Mesenchymal stem cell (in vitro differentiated cells and primary cell): ENCODE results near the gene BICRAL.

Experiments used
- DNase-seq: peaks from one replicate; pipeline ENCODE4 v3.0.0-alpha.2; 2013
- H2AFZ ChIP-seq: one replicate; pipeline ENCODE4 v1.6.1; 2013; ENCODE audit warnings: low read depth, mild to moderate bottlenecking, control low read depth, inconsistent platforms, low read length, moderate library complexity
- H2AK5ac ChIP-seq: 2 replicates; pipeline ENCODE4 v1.6.1; 2013; ENCODE audit warnings: low read length, moderate library complexity, mild to moderate bottlenecking, inconsistent platforms; ENCODE audit not compliant: severe bottlenecking
- H2BK120ac ChIP-seq: one replicate; pipeline ENCODE4 v1.6.1; 2013; ENCODE audit warnings: low read depth, mild to moderate bottlenecking, inconsistent platforms, low read length, moderate library complexity
- H2BK12ac ChIP-seq, 2 experiments: one replicate each; pipeline ENCODE4 v1.6.1; 2013; ENCODE audit warnings: inconsistent platforms in 2 of 2, low read length in 2 of 2, mild to moderate bottlenecking in 2 of 2, moderate library complexity in 2 of 2, control low read depth in 1 of 2
- H2BK15ac ChIP-seq: one replicate; pipeline ENCODE4 v1.6.1; 2013; ENCODE audit warnings: mild to moderate bottlenecking, low read depth, inconsistent platforms; ENCODE audit not compliant: poor library complexity, severe bottlenecking
- H2BK5ac ChIP-seq: 2 replicates; pipeline ENCODE4 v1.6.1; 2013; ENCODE audit warnings: low read depth, mild to moderate bottlenecking, low read length, control low read depth, inconsistent platforms; ENCODE audit not compliant: poor library complexity, severe bottlenecking
- H3K14ac ChIP-seq, 2 experiments: one replicate each; pipeline ENCODE4 v1.6.1; 2013; ENCODE audit warnings: inconsistent platforms in 2 of 2, low read length in 2 of 2, control low read depth in 1 of 2, mild to moderate bottlenecking in 1 of 2, moderate library complexity in 1 of 2
- H3K18ac ChIP-seq, 2 experiments: one replicate each; pipeline ENCODE4 v1.6.1; 2013; ENCODE audit warnings: inconsistent platforms in 2 of 2, low read length in 2 of 2, control low read depth in 1 of 2, low read depth in 1 of 2, mild to moderate bottlenecking in 1 of 2
- H3K23ac ChIP-seq, 2 experiments: one replicate each; pipeline ENCODE4 v1.6.1; 2013; ENCODE audit warnings: inconsistent platforms in 2 of 2, low read length in 2 of 2, mild to moderate bottlenecking in 2 of 2, moderate library complexity in 2 of 2, control low read depth in 1 of 2
- H3K27ac ChIP-seq: 2 replicates; pipeline ENCODE4 v1.5.1; 2013; ENCODE audit warnings: mild to moderate bottlenecking, moderate library complexity, low read length, control low read depth, inconsistent platforms; ENCODE audit not compliant: poor library complexity, severe bottlenecking
- H3K27me3 ChIP-seq, 2 experiments: 2 replicates each; pipeline versions ENCODE4 v1.6.1 to v1.7.0; 2013; ENCODE audit warnings: low read length in 2 of 2, mild to moderate bottlenecking in 2 of 2, moderate library complexity in 2 of 2, control low read depth in 1 of 2, inconsistent platforms in 1 of 2; ENCODE audit not compliant: control insufficient read depth in 1 of 2, insufficient read depth in 1 of 2
- H3K36me3 ChIP-seq, 2 experiments: 2 replicates each; pipeline versions ENCODE4 v1.6.1 to v1.7.0; 2013; ENCODE audit warnings: low read length in 2 of 2, control low read depth in 1 of 2, inconsistent platforms in 1 of 2, low read depth in 1 of 2, mild to moderate bottlenecking in 1 of 2; ENCODE audit not compliant: insufficient read depth in 2 of 2, control insufficient read depth in 1 of 2
- H3K4ac ChIP-seq, 2 experiments: one replicate each; pipeline ENCODE4 v1.6.1; 2013; ENCODE audit warnings: inconsistent platforms in 2 of 2, low read length in 2 of 2, mild to moderate bottlenecking in 2 of 2, moderate library complexity in 2 of 2, control low read depth in 1 of 2, low read depth in 1 of 2
- H3K4me1 ChIP-seq: 2 replicates; pipeline ENCODE4 v1.6.1; 2013; ENCODE audit warnings: low read depth, low read length, control low read depth; ENCODE audit not compliant: control insufficient read depth, insufficient read depth
- H3K4me2 ChIP-seq: 2 replicates; pipeline ENCODE4 v1.6.1; 2013; ENCODE audit warnings: low read length, mild to moderate bottlenecking, inconsistent platforms; ENCODE audit not compliant: poor library complexity, severe bottlenecking
- H3K4me3 ChIP-seq, 2 experiments: 2 replicates each; pipeline versions ENCODE4 v1.5.1 to v1.7.0; 2013; ENCODE audit warnings: low read length in 2 of 2, mild to moderate bottlenecking in 2 of 2, control low read depth in 1 of 2, low read depth in 1 of 2; ENCODE audit not compliant: insufficient read depth in 1 of 2
- H3K79me1 ChIP-seq: replicated peaks from 2 replicates; pipeline ENCODE4 v1.6.1; 2013; ENCODE audit warnings: mild to moderate bottlenecking, control low read depth, low read length, inconsistent platforms; ENCODE audit not compliant: poor library complexity, severe bottlenecking
- H3K9ac ChIP-seq: 2 replicates; pipeline ENCODE4 v1.7.0; 2013; ENCODE audit warnings: mild to moderate bottlenecking, low read length, moderate library complexity
- H3K9me3 ChIP-seq: 2 replicates; pipeline ENCODE4 v1.7.0; 2013; ENCODE audit warnings: mild to moderate bottlenecking, low read length; ENCODE audit not compliant: control insufficient read depth
- H4K8ac ChIP-seq: one replicate; pipeline ENCODE4 v1.6.1; 2013; ENCODE audit warnings: inconsistent platforms, mild to moderate bottlenecking, low read length, moderate library complexity
- H4K91ac ChIP-seq: one replicate; pipeline ENCODE4 v1.6.1; 2013; ENCODE audit warnings: mild to moderate bottlenecking, low read length, inconsistent platforms
- WGBS: methylation state at CpG from one replicate; pipeline ENCODE4 v1.1.7; 2013; ENCODE audit warnings: mixed read lengths; 5-methylcytosine and 5-hydroxymethylcytosine counted together

The BICRAL gene

GRCh38 chr6:42766163-42766670 is 15.6 kb upstream of the BICRAL start:
- H2BK15ac ChIP-seq, result no peak overlapping the region
- peak overlapping the region; percentile 50 for H3K27ac ChIP-seq
- no peak overlapping the region for H3K23ac ChIP-seq
- no peak overlapping the region for H2AFZ ChIP-seq
- no peak overlapping the region for H2BK5ac ChIP-seq
- no peak overlapping the region for H4K8ac ChIP-seq
- H3K27me3 ChIP-seq, result no peaks in the 10 kb centered on the region
- H3K18ac ChIP-seq, result no peak overlapping the region
- WGBS, result 77% methylated on average over 3 of the region's 5 CpGs
- no peak overlapping the region for H2AK5ac ChIP-seq
- H3K14ac ChIP-seq, result no peak overlapping the region
- H3K9ac ChIP-seq, result no peak overlapping the region
- H3K9me3 ChIP-seq, result no peaks in the 10 kb centered on the region
- no peak overlapping the region for H3K4me2 ChIP-seq
- H3K4me3 ChIP-seq, result no peak overlapping the region
- H2BK12ac ChIP-seq, result no peak overlapping the region
- no peak overlapping the region for H3K4ac ChIP-seq
- H3K4me1 ChIP-seq, result peaks cover 15% of the 10 kb centered on the region
- H4K91ac ChIP-seq, result no peak overlapping the region
- no peaks in the 10 kb centered on the region for H3K36me3 ChIP-seq
- H3K79me1 ChIP-seq, result peaks cover 5% of the 10 kb centered on the region
- no peak overlapping the region for H2BK120ac ChIP-seq
- peak; percentile 29 for DNase-seq

DNA sequence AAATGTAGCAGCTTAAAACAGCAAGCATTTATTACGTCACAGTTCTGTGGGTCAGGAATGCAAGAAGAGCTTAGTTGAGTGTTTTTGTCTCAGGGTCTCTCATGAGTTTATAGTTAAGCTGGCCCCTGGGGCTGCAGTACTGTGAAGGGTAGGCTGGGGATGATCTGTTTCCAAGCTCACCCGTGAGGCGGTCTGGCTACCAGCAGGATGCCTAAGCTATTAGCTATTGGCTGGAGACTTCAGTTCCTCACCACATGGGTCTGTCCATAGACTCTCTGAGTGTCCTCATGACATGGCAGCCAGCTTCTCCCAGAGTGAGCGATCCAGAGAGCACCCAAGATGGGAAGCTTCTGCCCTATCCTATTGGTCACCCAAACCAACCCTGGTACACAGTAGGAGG is 12.8 kb upstream of the BICRAL start:
- peak overlapping the region; percentile 30 for H3K27ac ChIP-seq
- H2AK5ac ChIP-seq, result peak overlapping the region; percentile 36
- H3K4me2 ChIP-seq, result no peak overlapping the region
- WGBS, result 87% methylated on average over 3 of the region's 4 CpGs
- H2BK5ac ChIP-seq, result no peak overlapping the region
- no peak for DNase-seq
- H3K4ac ChIP-seq, result no peak overlapping the region
- no peaks in the 10 kb centered on the region for H3K27me3 ChIP-seq
- H4K91ac ChIP-seq, result no peak overlapping the region
- H2AFZ ChIP-seq, result no peak overlapping the region
- H3K79me1 ChIP-seq, result peaks cover 3% of the 10 kb centered on the region
- H3K9ac ChIP-seq, result no peak overlapping the region
- H2BK12ac ChIP-seq, result no peak overlapping the region
- no peak overlapping the region for H2BK15ac ChIP-seq
- no peaks in the 10 kb centered on the region for H3K9me3 ChIP-seq
- no peak overlapping the region for H3K4me3 ChIP-seq
- no peak overlapping the region for H3K14ac ChIP-seq
- H3K23ac ChIP-seq, result peak overlapping the region in 1 of 2 experiments; percentile 62
- no peak overlapping the region for H3K18ac ChIP-seq
- H3K4me1 ChIP-seq, result peaks cover 16% of the 10 kb centered on the region
- no peak overlapping the region for H4K8ac ChIP-seq
- no peaks in the 10 kb centered on the region for H3K36me3 ChIP-seq
- H2BK120ac ChIP-seq, result no peak overlapping the region

DNA sequence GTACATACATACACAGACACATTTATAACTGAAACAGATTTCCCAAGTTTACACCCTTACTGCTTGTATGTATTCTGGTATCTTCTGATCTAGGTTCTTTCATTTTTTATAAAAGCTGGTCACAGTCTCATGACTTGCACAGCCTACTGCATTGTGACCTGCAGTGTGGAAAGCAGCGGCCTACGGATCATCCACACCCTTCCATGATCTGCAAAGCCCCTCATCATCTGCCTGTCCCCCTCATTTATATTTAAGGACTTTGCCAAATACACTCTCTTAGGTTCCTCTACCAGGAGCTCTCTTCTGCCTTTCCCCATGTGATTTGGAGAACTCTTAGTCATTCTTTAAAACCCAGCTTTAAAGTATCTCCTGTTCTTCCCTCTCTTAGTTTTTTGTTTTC is 12.0 kb upstream of the BICRAL start:
- H2BK15ac ChIP-seq, result no peak overlapping the region
- no peaks in the 10 kb centered on the region for H3K9me3 ChIP-seq
- no peak overlapping the region for H2AFZ ChIP-seq
- no peak overlapping the region for H3K23ac ChIP-seq
- no peak overlapping the region for H2BK12ac ChIP-seq
- H3K79me1 ChIP-seq, result peaks cover 3% of the 10 kb centered on the region
- no peak overlapping the region for H2AK5ac ChIP-seq
- no peak overlapping the region for H4K8ac ChIP-seq
- H3K4me1 ChIP-seq, result peaks cover 16% of the 10 kb centered on the region
- H3K18ac ChIP-seq, result no peak overlapping the region
- no peak for DNase-seq
- no peak overlapping the region for H4K91ac ChIP-seq
- H3K9ac ChIP-seq, result no peak overlapping the region
- H3K4me3 ChIP-seq, result no peak overlapping the region
- H2BK5ac ChIP-seq, result no peak overlapping the region
- no peak overlapping the region for H3K4me2 ChIP-seq
- no peak overlapping the region for H3K4ac ChIP-seq
- H3K36me3 ChIP-seq, result no peaks in the 10 kb centered on the region
- no peaks in the 10 kb centered on the region for H3K27me3 ChIP-seq
- WGBS, result 94% methylated on average over 2 of the region's 2 CpGs
- no peak overlapping the region for H3K27ac ChIP-seq
- H2BK120ac ChIP-seq, result no peak overlapping the region
- H3K14ac ChIP-seq, result no peak overlapping the region

DNA sequence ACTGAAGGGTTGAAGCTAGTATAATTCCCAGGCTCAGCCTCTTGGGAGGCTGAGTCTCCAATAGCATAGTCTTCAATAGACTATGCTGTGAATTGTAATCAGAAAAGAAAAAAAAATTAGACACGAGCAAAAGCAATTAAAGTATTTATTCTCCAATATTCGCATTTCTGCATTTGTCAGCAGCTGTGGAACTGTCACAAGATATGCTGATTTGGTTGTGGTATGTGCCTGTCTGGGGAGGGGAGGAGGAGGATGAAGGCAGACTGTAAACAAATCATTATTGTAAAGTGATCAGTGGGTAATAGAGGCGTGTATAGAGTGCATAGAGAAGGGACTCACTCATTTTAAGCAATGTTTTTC is 10.1 kb upstream of the BICRAL start:
- no peak overlapping the region for H4K8ac ChIP-seq
- no peak overlapping the region for H2BK15ac ChIP-seq
- H2BK120ac ChIP-seq, result no peak overlapping the region
- H3K4me3 ChIP-seq, result no peak overlapping the region
- no peaks in the 10 kb centered on the region for H3K36me3 ChIP-seq
- no peak overlapping the region for H3K4me2 ChIP-seq
- H3K9me3 ChIP-seq, result no peaks in the 10 kb centered on the region
- no peaks in the 10 kb centered on the region for H3K27me3 ChIP-seq
- H2BK12ac ChIP-seq, result no peak overlapping the region
- H3K79me1 ChIP-seq, result peaks cover 7% of the 10 kb centered on the region
- no peak for DNase-seq
- no peak overlapping the region for H3K23ac ChIP-seq
- no peak overlapping the region for H3K9ac ChIP-seq
- H3K18ac ChIP-seq, result no peak overlapping the region
- H2BK5ac ChIP-seq, result no peak overlapping the region
- H3K4me1 ChIP-seq, result peaks cover 19% of the 10 kb centered on the region
- H3K4ac ChIP-seq, result no peak overlapping the region
- no peak overlapping the region for H2AK5ac ChIP-seq
- H2AFZ ChIP-seq, result no peak overlapping the region
- WGBS, result 63% methylated on average over 2 of the region's 3 CpGs
- no peak overlapping the region for H4K91ac ChIP-seq
- no peak overlapping the region for H3K14ac ChIP-seq
- H3K27ac ChIP-seq, result no peak overlapping the region
